Kidney epithelial cell (primary cell): ENCODE results near the gene ABCC10. TPM values are rescaled to one million over a fixed set of nuclear protein-coding genes. Genes with fewer than 3 reads are reported as not detected.
"Not testable (repeated sequence)": the region's sequence is repeated elsewhere in the genome, so short reads cannot be mapped to it uniquely, and the experiment has no call there.

ENCODE experiments used
- DNase-seq: peaks from one replicate; pipeline ENCODE4 v3.0.0-alpha.2; 2010; ENCODE audit warnings: low read depth
- H3K27me3 ChIP-seq: 2 replicates; pipeline ENCODE4 v1.6.0; 2011; ENCODE audit warnings: low read length; ENCODE audit not compliant: control insufficient read depth, insufficient read depth
- H3K36me3 ChIP-seq: 2 replicates; pipeline ENCODE4 v1.5.1; 2011; ENCODE audit warnings: low read length; ENCODE audit not compliant: control insufficient read depth, insufficient read depth
- H3K4me3 ChIP-seq: 2 replicates; pipeline ENCODE4 v1.5.1; 2011; ENCODE audit warnings: low read depth, mild to moderate bottlenecking, control low read depth, low read length
- CTCF ChIP-seq: IDR thresholded peaks from 2 replicates; pipeline ENCODE4 v1.5.1; 2011; ENCODE audit warnings: mild to moderate bottlenecking, moderate library complexity, low read length, control low read depth, inconsistent platforms; ENCODE audit not compliant: insufficient read depth, poor library complexity, severe bottlenecking
- total RNA-seq: library from RNA; depleted of rRNA; stranded (reverse); fragments of >200 nt; gene quantifications from 2 replicates; pipeline ENCODE4 v1.2.3, GENCODE V29; 2015

ABCC10 gene
- total RNA-seq, 1 donor from 2014 or later: 24.9 TPM

DNA sequence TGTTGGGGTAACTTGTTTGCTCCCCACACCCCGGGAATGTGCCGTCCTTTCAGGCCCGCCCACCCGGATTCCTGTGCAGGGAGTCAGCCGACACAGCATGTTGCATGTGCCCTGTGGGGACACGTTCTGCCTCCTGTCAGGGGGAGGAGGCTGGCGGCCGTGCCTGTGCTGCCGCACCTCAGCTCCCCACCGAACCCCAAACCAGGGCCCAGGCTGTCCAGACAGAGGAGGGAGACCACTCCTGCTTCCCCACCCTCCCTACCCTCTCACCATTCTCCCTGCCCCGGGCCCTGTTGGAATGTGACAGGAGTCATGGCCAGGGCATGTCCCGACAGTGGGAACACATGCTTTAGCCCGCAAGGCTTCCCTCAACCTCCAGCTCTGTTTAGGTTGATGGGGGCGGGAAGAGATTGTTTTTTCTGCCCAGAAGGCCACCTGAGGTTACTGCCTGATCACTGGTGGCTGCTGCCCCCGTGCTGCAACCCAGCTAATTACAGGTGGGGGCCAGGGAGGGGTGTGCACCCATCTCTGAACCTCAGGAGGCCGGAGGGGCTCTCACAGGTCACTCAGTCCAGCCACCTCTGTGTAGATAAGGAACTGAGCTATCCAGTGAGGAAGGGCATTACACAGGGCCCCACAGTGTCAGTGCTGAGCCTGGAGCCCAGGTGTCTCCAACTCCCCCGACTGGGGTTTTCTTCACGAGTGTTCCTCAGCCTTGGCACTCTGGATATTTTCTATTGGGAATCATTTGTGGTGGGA, 69.2 kb downstream of the ABCC10 start:
- TF ChIP-seq CTCF: peak; percentile 75
- H3K36me3 ChIP-seq: peaks cover 1% of the 10 kb centered on the region
- DNase-seq: no peak
- H3K4me3 ChIP-seq: no peak overlapping the region
- H3K27me3 ChIP-seq: no peaks in the 10 kb centered on the region

DNA sequence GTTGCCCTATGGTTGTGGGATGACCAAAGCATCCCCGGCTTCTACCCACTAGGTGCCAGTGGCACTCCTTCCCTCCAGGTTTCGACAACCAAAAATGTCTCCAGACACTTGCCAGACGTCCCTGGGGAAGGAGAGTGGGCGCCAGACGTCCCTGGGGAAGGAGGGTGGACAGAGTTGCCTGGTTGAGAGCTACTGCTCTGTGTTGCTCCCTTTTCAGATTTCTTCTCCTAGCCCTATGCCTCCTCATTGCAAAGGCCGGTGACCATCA, 69.7 kb downstream of the ABCC10 start:
- Histone ChIP-seq H3K4me3 (no peak overlapping the region), H3K36me3 (peaks cover 1% of the 10 kb centered on the region), H3K27me3 (no peaks in the 10 kb centered on the region)
- no peak for DNase-seq
- TF ChIP-seq CTCF: no peak

DNA sequence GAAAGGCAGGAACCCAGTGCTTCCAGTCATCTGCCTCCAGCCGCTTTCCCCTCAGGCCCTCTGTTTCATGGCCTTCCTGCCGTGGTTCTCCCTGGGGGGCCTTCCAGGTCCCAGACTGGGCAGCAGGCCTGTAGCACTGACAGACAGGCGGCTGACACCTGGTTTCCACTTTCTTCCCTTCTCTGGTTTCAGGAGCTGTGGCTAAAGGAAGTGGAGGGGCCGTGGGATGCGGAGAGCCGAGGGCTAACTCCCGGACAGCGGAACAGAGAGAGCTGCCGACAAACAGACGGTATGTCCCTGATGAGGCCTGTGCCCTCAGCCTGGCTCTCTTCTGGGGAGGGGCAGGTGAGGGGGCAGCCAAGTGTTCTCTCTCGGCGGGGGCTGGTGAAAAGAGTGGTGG, 70.3 kb downstream of the ABCC10 start:
- H3K36me3 ChIP-seq: peaks cover 1% of the 10 kb centered on the region
- DNase-seq: no peak
- no peak for TF ChIP-seq CTCF

GRCh38 chr6:43498291-43498690, 71.0 kb downstream of the ABCC10 start:
- not testable (repeated sequence) for H3K27me3 ChIP-seq, H3K4me3 ChIP-seq, H3K36me3 ChIP-seq

More for the DNA sequence above, 70.3 kb downstream of the ABCC10 start:
- Histone ChIP-seq H3K27me3 (no peaks in the 10 kb centered on the region), H3K4me3 (no peak overlapping the region)

GRCh38 chr6:43499028-43499815, 71.9 kb downstream of the ABCC10 start:
- H3K27me3 ChIP-seq: no peaks in the 10 kb centered on the region
- no peak overlapping the region for H3K4me3 ChIP-seq
- TF ChIP-seq CTCF: no peak
- DNase-seq: no peak
- H3K36me3 ChIP-seq: peaks cover 3% of the 10 kb centered on the region

More at GRCh38 chr6:43498291-43498690, 71.0 kb downstream of the ABCC10 start:
- DNase-seq: not testable (repeated sequence)

Other genes starting within 250 kb of the ABCC10 start
- gene CUL9, start 245.3 kb upstream of the ABCC10 start, total RNA-seq: 32.8 and 41.1 TPM in 2 replicates
- 239 and 284 TPM in 2 replicates for gene DNPH1, start 198.1 kb upstream of the ABCC10 start, total RNA-seq
- gene TTBK1, start 184.1 kb upstream of the ABCC10 start, total RNA-seq: 0.41 and 0.67 TPM in 2 replicates
- gene SLC22A7, start 129.3 kb upstream of the ABCC10 start, total RNA-seq: not detected in 2 replicates
- 0.67 TPM in 1 of 2 replicates, not detected in the other for gene CRIP3, start 118.7 kb upstream of the ABCC10 start, total RNA-seq
- 11.2 and 12.3 TPM in 2 replicates for gene ZNF318, start 57.9 kb upstream of the ABCC10 start, total RNA-seq
- gene DLK2, start 28.0 kb downstream of the ABCC10 start, total RNA-seq: not detected in 2 replicates
- gene TJAP1, start 50.0 kb downstream of the ABCC10 start, total RNA-seq: 31.7 and 42.7 TPM in 2 replicates
- not detected in 2 replicates for gene LRRC73, start 82.8 kb downstream of the ABCC10 start, total RNA-seq
- gene YIPF3, start 89.4 kb downstream of the ABCC10 start, total RNA-seq: 149 and 153 TPM in 2 replicates
- gene POLR1C, start 89.5 kb downstream of the ABCC10 start, total RNA-seq: 36.7 and 46.8 TPM in 2 replicates
- 53.3 and 54.8 TPM in 2 replicates for gene XPO5, start 148.5 kb downstream of the ABCC10 start, total RNA-seq
- gene POLH, start 148.6 kb downstream of the ABCC10 start, total RNA-seq: 14.0 and 17.3 TPM in 2 replicates
- gene GTPBP2, start 201.7 kb downstream of the ABCC10 start, total RNA-seq: 96.5 and 100 TPM in 2 replicates
- gene MAD2L1BP, start 208.3 kb downstream of the ABCC10 start, total RNA-seq: 39.4 and 68.0 TPM in 2 replicates
- gene RSPH9, start 217.5 kb downstream of the ABCC10 start, total RNA-seq: 0.08 and 0.41 TPM in 2 replicates